Suppressor macrophage (primary cell): ENCODE results near the gene UBE2U.
A peak's percentile ranks its signal among the peaks of the same experiment; 100 is the strongest.
"Not testable (repeated sequence)": the region's sequence is repeated elsewhere in the genome, so short reads cannot be mapped to it uniquely, and the experiment has no call there.

Experiments
- DNase-seq, 4 experiments: peaks; one replicate each; pipeline ENCODE4 v3.0.0-alpha.2; 2020 to 2022

Gene UBE2U

DNA sequence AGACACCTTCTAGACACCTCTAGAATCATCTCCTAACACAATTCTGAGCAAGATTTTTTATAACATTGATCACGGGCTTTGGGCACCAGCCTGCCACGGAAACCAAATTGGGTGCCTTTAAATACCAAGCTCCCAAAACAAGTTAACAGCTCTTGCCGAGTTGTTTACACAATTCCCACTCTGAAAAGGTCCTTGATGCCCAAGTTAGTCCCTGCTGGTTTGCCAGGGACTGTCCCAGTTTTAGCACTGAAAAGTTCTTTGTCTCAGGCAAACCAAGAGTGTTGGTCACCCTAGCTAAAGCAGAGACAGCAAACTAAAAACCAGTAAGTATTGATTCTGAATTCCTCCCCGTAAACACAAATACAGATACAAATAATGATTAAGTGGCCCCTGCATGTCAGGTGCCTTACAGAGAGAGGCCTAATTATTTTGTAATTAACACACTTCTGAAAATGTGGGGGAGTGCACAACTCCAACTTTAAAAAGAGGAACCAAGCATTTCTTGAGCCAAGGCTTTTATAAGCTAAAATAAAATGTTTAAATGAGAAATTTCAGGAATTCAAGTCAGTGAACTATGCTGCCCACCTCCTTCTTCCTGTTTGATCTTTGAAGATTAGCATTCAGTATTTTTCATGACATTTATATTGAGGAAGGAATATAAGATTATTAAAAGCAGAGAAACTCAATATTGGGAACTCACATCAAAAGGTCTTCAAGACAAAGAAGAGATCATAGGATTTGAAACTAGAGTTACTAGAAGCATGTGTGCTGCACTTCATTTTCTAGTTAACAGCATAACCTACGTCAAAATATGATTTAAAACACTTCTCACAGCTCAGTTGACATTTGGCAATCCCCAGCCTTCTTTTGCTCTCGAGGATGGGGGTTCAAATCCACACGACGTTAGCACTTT, 9.0 kb upstream of the UBE2U start:
- DNase-seq = peak in 2 of 4 experiments; percentile 40 to 49

DNA sequence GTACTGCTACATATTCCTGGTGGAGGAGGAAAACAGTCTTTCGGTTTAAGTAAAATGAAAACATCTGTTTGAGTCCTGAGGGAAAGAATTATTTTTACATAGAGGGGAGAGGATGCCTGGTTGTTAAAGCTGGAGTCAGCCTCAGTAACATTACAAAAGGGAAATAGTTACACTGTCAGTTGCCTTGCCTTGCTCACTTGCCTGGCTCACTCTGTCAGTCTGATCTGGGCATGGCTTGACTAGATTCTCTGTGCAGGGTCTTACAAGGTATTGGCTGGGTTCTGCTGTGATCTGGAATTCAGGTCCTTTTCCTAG, 8.4 kb upstream of the UBE2U start:
- DNase-seq = no peak

DNA sequence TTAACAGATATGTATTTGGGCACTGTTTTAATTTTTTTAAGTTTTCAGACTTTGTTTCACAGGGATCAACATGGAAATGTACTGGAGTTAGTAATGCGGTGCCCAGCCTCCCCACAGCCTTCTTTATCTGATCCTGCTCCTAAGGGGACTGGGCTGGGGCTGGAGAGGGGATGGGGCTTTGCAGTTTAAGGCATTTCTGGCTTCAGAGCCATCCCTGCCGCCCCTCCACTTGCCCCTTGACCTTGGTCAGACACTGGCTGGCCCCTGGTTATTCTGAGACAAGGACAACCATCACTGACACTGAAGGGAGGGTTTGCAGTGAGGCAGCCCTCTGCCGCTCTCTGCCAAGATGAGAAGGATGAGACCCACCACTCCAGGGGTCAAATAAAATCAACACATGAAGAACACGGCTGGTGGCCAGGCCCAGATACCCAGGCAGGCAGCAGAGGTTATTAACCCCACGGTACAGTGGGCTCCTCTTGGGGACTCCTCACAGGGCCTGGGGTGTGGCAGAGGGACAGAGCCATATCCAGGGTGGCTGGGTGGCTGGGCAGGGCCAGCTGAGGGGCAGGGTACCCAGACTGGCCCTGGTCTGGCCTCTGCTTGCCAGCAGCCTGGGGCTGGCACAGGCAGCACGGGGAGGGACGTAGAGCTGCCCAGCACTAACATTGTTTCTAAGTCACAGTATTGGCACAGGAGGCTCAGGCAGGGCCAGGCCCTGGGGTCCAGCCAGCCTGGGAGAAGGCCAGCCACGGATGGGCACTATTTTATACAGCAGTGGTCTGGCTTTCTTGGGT, 7.2 kb upstream of the UBE2U start:
- no peak for DNase-seq

DNA sequence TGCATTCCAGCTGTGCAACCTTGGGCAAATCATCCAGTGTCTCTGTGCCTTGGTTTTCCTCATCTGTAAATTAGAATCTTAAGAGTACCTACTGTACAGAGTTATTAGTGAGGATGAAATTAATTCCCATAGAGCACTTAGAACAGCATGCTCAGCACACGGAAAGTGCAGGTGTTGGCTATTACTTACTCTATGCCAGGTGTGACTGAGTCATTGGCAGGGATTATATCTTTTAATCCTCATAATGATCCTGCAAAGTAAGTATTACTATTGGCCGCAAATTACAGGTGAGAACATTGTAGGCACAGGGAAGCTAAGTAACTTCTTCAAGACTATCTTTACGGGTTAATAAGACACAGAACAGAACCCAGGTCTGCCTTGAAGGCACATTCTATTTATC, 6.3 kb upstream of the UBE2U start:
- DNase-seq = no peak

DNA sequence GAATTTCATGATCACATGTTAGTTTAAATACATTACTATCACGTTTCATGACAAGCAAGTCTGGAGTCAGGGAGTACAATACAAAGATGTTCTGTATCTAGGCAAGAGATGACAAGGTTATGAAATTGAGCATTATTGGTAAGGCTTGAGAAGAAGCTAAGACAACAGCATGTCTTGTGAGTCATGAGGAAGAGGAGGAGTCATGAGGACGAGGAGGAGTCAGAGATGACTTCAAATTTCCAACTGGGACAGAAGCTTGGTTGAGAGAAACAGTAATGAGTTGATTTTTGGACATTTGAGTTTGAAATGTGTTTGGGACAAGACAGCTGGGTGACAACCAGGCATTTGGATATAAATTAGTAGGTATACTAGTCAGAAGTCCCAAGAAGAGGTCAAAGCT, 4.3 kb upstream of the UBE2U start:
- peak in 3 of 4 experiments; percentile 14 to 51 (median 35) for DNase-seq

DNA sequence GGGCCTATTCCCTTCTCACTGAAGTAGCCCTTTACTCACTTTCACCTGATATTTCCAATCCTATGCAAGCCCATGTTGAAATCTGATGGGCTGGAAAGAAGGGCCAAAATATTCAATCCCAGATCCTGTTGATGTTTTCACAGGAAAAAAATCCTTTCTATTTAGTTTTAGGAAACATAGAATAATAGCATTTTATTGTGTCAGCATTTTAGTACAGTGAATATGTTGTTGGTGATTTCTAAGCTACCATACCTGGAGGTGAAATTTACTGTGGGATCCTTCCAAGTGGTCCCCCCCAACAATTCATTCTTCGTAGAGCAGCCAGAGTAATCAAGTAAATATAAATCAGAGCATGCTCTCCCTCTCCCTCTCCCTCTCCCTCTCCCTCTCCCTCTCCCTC, 3.4 kb upstream of the UBE2U start:
- no peak for DNase-seq

DNA sequence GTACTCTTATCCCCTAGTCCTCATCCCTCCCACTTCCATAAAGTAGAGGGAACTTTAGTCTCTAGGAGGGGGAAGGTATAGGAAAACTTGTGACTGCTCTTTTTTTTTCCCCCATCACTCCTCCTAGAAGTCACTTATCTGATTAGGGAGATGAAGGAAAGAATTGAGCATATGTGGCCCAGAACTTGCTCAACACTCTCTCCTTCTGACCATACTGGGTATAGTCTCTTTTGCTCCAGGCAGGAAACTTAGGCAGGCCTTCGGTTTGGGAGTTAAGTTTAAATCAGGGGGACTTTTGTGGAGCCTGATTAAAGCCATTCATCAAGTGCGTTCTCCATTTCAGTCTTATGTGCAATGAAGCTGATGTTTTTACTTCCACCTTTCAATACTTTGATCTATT, 5.8 kb downstream of the UBE2U start:
- no peak for DNase-seq

DNA sequence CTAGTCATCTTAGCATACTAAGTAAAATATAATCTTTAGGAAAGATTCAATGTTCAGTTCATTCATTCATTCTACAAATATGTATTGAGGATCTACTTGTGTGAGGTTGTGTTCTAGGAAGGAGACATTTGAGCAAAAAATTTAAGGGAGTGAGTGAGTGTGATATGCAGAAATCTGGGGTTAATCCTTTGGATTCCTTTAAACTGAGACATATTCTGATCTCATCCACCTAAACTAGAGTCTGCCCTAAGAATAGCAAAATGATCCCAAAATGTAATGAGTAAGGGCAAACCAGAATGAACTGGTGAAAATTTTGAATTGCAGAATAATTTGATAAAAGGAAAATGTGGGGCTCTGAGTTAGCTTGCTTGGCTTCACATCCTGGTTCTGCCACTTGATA, 8.6 kb downstream of the UBE2U start:
- DNase-seq = no peak

DNA sequence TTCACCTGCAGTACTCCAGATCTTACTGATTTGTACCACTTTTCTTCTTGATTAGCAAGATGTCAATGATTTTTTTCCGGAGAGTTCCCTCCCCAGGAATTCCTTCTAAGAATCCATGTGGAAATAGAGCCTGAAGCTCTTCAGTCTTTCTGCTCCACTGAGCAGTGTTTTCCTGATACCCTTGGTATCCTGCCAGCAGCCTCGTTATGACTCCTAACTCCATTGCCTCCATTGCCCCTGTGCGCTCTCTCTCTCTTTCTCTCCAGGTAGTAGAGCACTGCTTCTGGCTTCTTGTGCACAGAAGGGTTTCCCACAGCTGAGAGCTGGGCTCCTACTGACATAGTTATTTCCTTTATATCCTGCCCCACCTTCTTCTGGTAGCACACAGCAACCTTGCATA, 12.2 kb downstream of the UBE2U start:
- DNase-seq = no peak

DNA sequence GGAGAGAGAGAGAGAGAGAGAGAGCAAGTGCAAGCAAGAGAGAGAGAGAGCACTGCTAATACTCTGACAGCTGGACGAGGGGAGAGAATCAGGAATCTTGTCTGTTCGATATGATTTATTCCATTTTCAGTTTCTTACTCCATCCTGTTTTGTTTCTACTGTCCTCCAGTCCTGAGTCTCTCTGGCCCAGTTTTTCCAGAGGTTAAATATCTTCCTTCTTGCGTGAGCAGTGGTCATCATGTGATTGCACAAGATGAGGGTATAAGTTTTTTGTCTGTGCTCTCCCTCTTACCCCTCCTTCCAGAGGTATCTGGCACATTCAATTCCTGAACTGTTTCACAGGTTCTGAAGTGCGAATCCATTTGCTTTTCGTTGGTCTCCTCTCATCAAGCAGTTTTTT, 16.8 kb downstream of the UBE2U start:
- no peak for DNase-seq

DNA sequence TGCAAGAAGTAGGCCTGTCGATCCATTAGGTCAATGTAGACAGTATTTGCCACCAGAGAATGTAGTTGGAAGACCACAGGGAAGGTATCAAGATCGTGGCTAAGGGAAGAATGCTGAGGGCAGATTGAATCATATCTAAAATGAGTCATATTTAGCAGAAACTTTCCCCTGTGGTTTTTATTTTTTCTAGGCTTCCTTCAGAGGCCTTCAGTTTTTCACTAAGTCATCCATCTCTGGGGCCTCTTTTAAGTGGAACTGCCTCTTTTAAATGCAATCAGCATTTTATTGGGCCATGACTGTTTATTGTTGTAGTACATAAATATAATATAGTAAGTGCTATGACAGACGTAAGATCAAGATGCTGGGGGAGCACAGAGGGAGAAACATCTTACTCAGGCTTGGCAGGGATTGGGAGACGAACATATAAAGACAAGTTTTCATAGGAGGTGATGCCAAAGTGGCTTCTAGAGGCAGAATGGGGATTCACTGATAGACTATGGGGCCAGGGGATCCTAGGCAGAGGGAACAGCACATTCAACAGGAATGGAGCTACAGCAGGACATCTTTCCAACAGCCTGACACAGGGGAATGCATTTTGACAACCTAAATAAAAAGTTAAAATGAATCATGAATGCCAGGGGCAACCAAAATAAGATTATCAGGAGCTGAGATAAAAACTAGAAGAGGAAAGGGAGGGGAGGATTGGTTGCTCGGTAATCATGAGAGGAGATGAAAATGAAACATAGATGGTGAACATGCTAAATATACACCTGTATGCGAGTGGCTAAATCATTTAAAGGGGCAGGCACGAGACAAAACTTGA, 20.1 kb downstream of the UBE2U start:
- peak in 1 of 4 experiments; percentile 13 for DNase-seq

DNA sequence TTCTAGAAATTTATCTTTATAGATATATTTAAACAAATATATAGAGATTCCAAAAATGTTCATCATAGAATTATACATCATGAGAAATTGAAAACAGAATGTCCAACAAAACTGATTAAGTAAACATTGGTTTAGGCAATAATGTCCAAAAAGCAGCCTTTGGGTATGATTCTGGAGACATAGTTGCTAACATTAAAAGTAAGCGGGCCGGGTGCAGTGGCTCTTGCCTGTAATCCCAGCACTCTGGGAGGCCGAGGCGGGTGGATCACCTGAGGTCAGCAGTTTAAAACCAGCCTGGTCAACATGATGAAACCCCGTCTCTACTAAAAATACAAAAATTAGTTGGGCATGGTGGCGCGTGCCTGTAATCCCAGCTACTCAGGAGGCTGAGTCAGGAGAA, 20.8 kb downstream of the UBE2U start:
- DNase-seq = not testable (repeated sequence)

DNA sequence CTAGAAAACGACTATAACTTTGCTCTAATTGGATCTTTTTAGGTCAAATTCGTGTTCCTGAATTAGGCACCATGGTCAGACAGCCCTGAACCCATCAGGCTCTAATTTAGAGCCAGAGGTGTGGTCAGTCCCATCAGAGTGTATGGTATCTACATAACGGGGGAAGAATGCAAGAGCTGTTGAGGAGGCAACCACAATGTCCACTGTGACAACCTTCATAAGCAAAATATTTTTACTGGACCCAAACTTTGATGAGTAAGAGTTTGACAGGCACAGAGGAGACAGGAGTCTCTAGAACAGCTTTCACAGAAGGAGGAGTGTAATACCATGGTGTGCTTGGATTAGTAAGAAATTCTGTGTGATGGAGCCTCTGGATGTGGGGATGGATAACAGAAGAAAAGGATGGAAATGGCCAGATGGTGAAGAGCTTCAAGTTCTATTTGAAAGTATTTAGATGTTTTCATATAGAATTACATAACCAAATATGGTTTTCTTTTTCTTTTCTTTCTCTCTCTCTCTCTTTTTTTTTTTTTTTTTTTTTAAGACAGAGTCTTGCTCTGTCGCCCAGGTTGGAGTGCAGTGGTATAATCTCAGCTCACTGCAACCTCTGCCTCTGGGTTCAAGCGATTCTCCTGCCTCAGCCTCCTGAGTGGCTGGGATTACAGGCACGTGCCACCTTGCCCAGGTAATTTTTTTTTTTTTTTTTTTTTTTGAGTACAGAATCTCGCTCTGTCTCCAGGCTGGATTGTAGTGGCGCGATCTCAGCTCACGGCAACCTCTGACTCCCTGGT, 24.9 kb downstream of the UBE2U start:
- DNase-seq = no peak

DNA sequence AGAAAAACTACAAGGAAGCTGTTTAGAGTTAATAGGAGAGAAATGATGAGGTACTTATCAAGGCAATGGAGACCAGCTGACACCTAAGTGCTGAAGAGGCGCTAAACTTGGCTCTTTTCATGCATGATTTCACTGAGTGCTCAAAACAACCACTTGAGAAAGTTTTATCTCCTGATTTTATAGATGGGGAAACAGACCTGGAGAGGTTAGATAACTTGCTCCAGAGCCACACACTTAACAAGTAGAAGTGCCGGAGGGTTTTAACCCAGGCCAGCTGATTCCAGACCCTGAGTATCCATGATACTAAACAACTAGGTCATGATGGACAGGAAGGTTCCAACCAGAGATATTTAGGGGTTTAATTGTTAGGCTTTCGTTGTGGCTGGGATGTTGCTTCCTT, 25.9 kb downstream of the UBE2U start:
- no peak for DNase-seq

DNA sequence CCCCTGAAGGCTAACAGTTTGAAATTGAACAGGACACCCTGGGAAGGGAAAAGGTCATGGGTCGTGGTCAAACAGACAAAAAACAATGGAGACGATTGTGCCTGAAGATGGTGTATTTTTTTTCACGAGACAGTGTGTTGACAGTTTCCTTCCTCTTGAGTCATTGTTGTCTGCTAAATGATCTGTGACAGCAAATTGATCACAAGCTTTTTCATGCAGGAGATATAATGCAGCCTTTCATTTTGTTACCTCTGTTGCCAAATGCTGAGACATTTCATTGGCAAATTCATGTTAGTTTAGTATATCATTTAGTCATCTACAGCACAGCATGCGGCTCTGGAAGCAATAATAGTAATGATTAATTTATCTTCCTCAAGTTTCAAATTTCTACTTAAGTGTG, 27.7 kb downstream of the UBE2U start:
- peak in 2 of 4 experiments; percentile 43 to 48 for DNase-seq

DNA sequence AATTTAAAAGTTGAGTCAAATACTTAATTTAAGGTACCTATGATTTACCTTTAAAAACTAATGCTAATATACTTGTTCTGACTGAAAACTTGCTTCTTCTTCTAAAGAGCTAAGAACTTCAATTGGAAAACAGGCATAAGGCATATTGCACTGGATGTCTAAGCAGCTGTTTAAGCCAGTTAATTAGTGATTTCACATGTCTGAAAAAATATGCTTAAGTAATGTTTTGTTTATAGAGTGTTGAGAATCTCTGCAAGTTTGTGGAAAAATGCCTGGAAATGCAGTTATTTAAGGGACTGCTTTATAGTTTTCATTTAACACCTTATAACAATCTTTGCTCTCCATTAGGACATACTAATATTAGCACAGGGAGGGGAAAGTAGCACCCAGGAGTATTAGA, 28.2 kb downstream of the UBE2U start:
- DNase-seq = no peak

DNA sequence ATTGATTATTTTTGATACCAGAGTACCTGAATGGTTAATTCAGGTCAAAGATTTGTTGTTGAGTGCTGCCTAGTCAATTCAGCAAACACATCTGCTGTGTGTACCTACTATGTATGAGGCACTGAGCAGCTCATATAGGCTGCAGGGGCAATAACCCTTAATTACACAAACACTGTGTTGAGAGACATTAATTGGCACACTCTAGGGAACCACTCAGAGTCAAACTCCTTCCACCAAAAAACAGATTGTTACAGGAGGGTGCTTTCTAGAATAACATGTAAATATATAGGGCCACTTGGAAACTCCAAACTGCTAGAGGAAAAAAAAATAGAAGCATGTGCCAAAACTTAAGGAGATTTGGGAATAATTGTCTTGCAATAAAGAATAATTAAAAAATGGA, 31.3 kb downstream of the UBE2U start:
- DNase-seq = no peak

DNA sequence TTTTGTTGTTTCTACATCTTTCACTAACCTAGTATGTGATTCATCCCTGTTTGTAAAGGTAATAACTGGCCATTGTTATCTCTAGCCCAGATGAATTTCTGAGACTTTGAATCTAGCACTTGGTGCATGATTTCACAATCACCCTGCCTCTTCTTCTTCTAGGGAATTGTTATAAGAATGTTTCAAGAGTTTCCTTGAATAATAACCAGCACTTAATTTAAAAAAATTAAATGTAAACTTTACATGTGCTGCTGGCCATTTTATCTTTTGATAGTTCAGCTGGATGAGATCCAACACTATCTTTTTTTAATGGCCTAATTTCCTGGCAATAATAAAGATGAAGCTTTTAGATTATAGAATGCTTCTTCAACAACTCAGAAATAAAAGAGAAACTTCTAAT, 31.8 kb downstream of the UBE2U start:
- DNase-seq = no peak

DNA sequence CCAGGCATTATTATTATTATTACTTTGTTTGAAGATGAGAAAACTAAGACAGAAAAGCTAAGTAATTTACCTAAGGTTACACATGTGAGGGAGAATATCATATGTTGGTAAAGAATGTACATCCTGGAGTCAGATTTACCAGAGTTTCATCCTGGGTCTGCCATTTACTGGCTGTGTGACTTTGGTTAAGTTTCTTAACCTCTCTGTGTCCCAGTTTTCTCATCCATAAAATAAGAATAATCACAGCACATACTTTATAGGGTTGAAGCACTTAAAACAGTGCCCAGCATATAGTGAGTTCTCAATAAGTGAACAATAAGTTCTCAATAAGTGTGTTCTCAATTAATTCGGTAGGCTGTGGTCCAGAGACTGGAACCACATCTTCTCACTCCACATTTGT, 32.5 kb downstream of the UBE2U start:
- no peak for DNase-seq

DNA sequence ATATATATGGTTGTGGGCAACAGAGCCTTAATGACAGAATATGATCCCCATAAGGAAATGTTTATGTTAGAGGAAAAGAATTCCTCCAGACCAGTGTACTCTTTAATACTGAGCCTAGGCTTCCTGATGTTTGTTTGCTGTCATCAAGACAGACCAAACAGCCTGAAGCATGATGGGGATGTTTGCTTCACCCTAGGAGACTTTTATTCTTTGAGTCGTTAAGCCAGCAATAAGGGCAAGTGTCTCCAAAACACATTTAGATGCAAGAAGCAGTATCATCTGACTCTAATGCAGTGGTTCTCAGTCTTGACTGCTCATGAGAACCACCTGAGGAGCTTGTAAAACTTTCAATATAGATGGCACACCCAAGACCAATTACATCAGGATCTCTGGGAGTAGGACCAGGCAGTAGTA, 33.1 kb downstream of the UBE2U start:
- no peak for DNase-seq

DNA sequence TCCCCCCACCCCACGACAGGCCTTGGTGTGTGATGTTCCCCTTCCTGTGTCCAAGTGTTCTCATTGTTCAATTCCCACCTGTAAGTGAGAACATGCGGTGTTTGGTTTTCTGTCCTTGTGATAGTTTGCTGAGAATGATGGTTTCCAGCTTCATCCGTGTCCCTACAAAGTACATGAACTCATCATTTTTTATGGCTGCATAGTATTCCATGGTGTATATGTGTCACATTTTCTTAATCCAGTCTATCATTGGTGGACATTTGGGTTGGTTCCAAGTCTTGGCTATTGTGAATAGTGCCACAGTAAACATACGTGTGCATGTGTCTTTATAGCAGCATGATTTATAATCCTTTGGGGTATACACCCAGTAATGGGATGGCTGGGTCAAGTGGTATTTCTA, 36.1 kb downstream of the UBE2U start:
- DNase-seq = not testable (repeated sequence)

DNA sequence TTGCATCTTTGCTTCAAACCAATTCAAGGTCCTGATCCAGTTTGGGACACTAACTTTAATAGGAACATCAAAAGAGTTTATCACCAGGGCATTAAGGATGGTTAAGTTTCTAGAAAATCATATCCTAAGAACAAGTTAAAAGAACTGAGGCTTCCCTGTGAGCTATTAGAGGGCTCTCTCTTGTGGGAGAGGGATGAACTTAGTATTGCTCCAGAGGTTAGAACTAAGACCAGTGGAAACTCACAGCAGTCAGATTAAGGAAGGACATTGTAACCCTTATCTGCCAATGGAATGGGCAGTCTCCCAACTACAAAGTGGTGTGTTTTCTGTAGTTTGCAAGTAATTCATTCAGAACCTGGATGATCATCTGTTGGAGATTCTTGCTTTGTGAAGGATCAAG, 36.8 kb downstream of the UBE2U start:
- DNase-seq = no peak
